8988T (cell line): ENCODE data around the gene GXYLT2.

ENCODE experiments used
- DNase-seq: peaks from one replicate; pipeline ENCODE4 v3.0.0; 2011

The GXYLT2 gene

GRCh38 chr3:73024836-73025235 is 137.0 kb downstream of the GXYLT2 start:
- DNase-seq = no peak

DNA sequence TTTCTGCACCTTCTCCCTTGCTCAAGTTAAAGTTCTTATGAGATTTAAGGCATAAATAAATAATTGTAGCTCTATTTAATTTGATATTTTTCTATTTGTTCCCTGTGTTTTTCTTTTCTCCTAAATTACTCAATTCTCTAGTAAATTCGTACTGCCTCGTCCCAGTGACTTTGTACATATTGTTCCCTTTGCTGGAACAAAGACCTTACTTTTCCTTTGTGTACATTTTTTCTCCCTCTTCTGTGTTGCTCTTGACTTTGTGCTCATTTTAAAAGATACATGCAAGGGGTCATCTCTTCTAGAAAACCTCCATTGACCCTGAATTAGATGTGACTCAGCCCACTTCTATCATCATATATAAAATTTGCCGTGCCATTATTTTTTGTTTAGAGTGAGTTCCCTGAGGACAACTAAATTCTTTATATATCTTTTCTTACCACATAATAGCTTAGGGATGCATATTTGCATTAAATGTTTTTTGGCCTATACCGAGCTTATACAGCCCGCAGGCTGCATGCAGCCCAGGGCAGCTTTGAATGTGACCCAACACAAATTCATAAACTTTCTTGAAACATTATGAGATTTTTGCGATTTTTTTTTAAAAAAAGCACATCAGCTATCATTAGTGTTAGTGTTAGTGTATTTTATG is 138.4 kb downstream of the GXYLT2 start:
- no peak for DNase-seq
